Body of pancreas (tissue), 4 donors: ENCODE data around the gene PTPN7. TPM values are rescaled to one million over a fixed set of nuclear protein-coding genes. Genes with fewer than 3 reads are reported as not detected.
A peak's percentile ranks its signal among the peaks of the same experiment; 100 is the strongest.
"Not testable (repeated sequence)": the region's sequence is repeated elsewhere in the genome, so short reads cannot be mapped to it uniquely, and the experiment has no call there.

Source experiments
- ATAC-seq: fragments of 150-250 bp; one replicate; pipeline ENCODE4 v1.9.1; 2016
- DNase-seq, 4 donors: peaks; one replicate each; pipeline ENCODE4 v3.0.0-alpha.2; 2019
- H3K27ac ChIP-seq, 4 donors: fragments of 200-600 bp; sonication (generic); 1 replicate in 3 of 4; 2 replicates in 1 of 4; pipeline versions ENCODE4 v1.5.1 to v1.6.1; 2016 to 2019; ENCODE audit warnings: mild to moderate bottlenecking in 1 of 4, mixed read lengths in 1 of 4, moderate library complexity in 1 of 4
- H3K27me3 ChIP-seq, 2 donors: fragments of 200-600 bp; sonication (generic); one replicate each; pipeline ENCODE4 v1.6.0; 2016; ENCODE audit warnings: mild to moderate bottlenecking in 1 of 2
- H3K36me3 ChIP-seq, 2 donors: fragments of 200-600 bp; sonication (generic); replicated peaks in 1 of 2; 2 replicates each; pipeline ENCODE4 v1.5.1; 2016; ENCODE audit warnings: low read depth in 2 of 2; ENCODE audit not compliant: insufficient read depth in 1 of 2
- H3K4me1 ChIP-seq: fragments of 200-600 bp; sonication (generic); one replicate; pipeline ENCODE4 v1.6.0; 2016
- H3K4me3 ChIP-seq, 2 donors: fragments of 200-600 bp; sonication (generic); 1 replicate in 1 of 2; 2 replicates in 1 of 2; pipeline ENCODE4 v1.5.1; 2016 to 2019
- H3K9me3 ChIP-seq, 3 donors: fragments of 200-600 bp; sonication (generic); 1 replicate in 2 of 3; 2 replicates in 1 of 3; pipeline ENCODE4 v1.5.1; 2016
- CTCF ChIP-seq, 7 experiments: fragments of 450-650 bp in 4 of 7; fragments of 200-600 bp in 3 of 7; sonication (generic) in 3 of 7; IDR thresholded peaks; one replicate each; pipeline ENCODE4 v1.5.1; 2016 to 2019; ENCODE audit warnings: antibody characterized with exemption in 7 of 7
- POLR2A ChIP-seq, 3 donors: fragments of 450-650 bp; IDR thresholded peaks; one replicate each; pipeline ENCODE4 v1.6.1; 2016; ENCODE audit warnings: antibody characterized with exemption in 3 of 3, mild to moderate bottlenecking in 2 of 3
- WGBS, 2 donors: methylation state at CpG; one replicate each; pipeline ENCODE4 v1.1.5; 2017; 5-methylcytosine and 5-hydroxymethylcytosine counted together
- intact Hi-C: fragments of 100-400 bp; cut with DNase I; formaldehyde crosslinking; loops from one replicate; pipeline ENCODE4 v1.15.1; 2023
- total RNA-seq, 2 donors: library from RNA; depleted of rRNA; stranded (reverse); fragments of >200 nt; gene quantifications; one replicate each; pipeline ENCODE4 v1.1.0, GENCODE V29; 2016

PTPN7 gene
- total RNA-seq, 2 donors from 2014 or later: 1.6 to 3.6 TPM

DNA sequence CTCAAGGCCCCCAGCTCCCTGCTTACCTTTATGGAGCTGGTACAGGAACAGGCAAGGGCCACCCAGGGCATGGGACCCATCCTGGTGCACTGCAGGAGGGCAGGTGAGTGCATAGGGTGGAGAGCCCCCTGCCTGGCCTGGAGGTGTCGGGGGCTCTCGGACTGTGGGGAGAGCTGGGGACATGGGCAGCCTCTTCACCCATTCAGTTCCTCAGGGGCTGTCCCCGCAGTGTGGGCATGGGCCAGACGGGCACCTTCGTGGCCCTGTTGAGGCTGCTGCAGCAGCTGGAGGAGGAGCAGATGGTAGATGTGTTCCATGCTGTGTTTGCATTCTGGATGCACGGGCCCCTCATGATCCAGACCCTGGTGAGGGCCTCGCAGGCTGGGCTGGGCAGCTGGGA lies 25.9 kb upstream of the PTPN7 start:
- Histone ChIP-seq H3K4me1 (no peaks in the 10 kb centered on the region), H3K27ac (no peak overlapping the region), H3K36me3 (no peaks in the 10 kb centered on the region), H3K4me3 (no peak overlapping the region), H3K9me3 (no peaks in the 10 kb centered on the region), H3K27me3 (no peaks in the 10 kb centered on the region)
- DNase-seq (no peak), ATAC-seq (no peak)
- TF ChIP-seq CTCF (IDR thresholded peaks at IDR 0.05) (no peak), POLR2A (IDR thresholded peaks at IDR 0.05) (no peak)
- WGBS, 2 donors: 50 to 74% methylated on average over 2 to 7 of the region's 7 CpGs
- intact Hi-C loops: loop anchor here (5.0 kb wide), 1 partner anchor 131 kb away; no protein-coding TSS in a partner anchor

- DNase-seq (peak; percentile 78 to 87 (median 82)), ATAC-seq (peak; percentile 76)
- Histone ChIP-seq H3K36me3 (no peaks in the 10 kb centered on the region), H3K27ac (no peak overlapping the region), H3K27me3 (no peaks in the 10 kb centered on the region), H3K9me3 (no peaks in the 10 kb centered on the region), H3K4me1 (no peaks in the 10 kb centered on the region), H3K4me3 (no peak overlapping the region)
- WGBS, 2 donors: 11 to 15% methylated on average over 12 to 19 of the region's 19 CpGs
- no peak for TF ChIP-seq POLR2A (IDR thresholded peaks at IDR 0.05)
- peak; percentile 58 to 85 (median 67) for TF ChIP-seq CTCF (IDR thresholded peaks at IDR 0.05)
- intact Hi-C loops: loop anchor here (5.0 kb wide), 1 partner anchor 132 kb away; no protein-coding TSS in a partner anchor
Measured at GRCh38 chr1:202184750-202185460, 24.5 kb upstream of the PTPN7 start.

GRCh38 chr1:202182040-202182877 lies 21.9 kb upstream of the PTPN7 start:
- DNase-seq (no peak), ATAC-seq (no peak)
- TF ChIP-seq POLR2A (IDR thresholded peaks at IDR 0.05) (no peak), CTCF (IDR thresholded peaks at IDR 0.05) (no peak)
- WGBS, 2 donors: 76 to 86% methylated on average over 7 to 8 of the region's 8 CpGs
- Histone ChIP-seq H3K27me3 (no peaks in the 10 kb centered on the region), H3K4me1 (no peaks in the 10 kb centered on the region), H3K9me3 (no peaks in the 10 kb centered on the region), H3K27ac (no peak overlapping the region), H3K4me3 (no peak overlapping the region), H3K36me3 (no peaks in the 10 kb centered on the region)
- intact Hi-C loops: no loop called here

DNA sequence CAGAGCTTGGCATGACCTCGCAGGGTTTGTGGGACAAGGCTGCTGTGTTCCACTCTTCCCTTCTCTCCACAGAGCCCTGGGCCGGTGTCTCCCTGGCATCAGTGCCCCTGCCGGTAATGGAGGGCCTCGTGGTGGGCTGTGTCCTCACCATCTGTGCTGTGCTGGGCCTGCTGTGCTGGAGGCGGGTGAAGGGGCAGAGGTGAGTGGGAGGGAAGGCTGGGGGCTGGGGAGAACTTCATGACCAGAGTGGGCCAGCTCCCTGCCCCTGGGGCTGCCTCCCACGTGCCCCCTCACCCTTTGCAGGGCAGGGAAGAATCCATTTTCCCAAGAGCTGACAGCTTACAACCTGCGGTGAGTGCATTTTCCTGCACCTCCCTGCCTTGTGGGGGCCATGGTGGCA lies 21.2 kb upstream of the PTPN7 start:
- no peak overlapping the region for H3K27ac ChIP-seq
- 69% methylated on average over 7 of the region's 7 CpGs; no CpG with 5 or more reads in 1 of the 2 donors for WGBS, 2 donors
- no peaks in the 10 kb centered on the region for H3K4me1 ChIP-seq
- no peak overlapping the region for H3K4me3 ChIP-seq
- no peaks in the 10 kb centered on the region for H3K36me3 ChIP-seq
- H3K27me3 ChIP-seq: no peaks in the 10 kb centered on the region
- intact Hi-C loops: no loop called here
- TF ChIP-seq CTCF (IDR thresholded peaks at IDR 0.05) (no peak), POLR2A (IDR thresholded peaks at IDR 0.05) (no peak)
- no peaks in the 10 kb centered on the region for H3K9me3 ChIP-seq
- ATAC-seq (no peak), DNase-seq (no peak)

DNA sequence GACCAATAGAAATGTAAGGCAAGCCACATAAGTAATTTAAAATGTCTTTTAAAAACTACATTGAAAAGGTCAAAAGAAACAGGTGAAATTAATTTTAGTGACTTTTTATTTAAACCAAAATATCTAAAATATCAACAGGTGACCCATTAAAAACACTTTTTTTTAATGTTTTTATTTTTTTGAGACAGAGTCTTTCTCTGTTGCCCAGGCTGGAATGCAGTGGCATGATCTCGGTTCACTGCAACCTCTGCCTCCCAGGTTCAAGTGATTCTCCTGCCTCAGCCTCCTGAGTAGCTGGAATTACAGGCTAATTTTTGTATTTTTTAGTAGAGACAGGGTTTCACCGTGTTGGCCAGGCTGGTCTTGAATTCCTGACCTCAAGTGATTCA lies 20.3 kb upstream of the PTPN7 start:
- H3K9me3 ChIP-seq, H3K4me1 ChIP-seq, DNase-seq, H3K36me3 ChIP-seq, H3K4me3 ChIP-seq, H3K27me3 ChIP-seq, intact Hi-C loops, H3K27ac ChIP-seq, ATAC-seq: not testable (repeated sequence)
- 43 to 62% methylated on average over 2 of the region's 2 CpGs for WGBS, 2 donors
